Rectal smooth muscle tissue (tissue), 1 donor: ENCODE data around the gene SOX11.
A peak's percentile ranks its signal among the peaks of the same experiment; 100 is the strongest.

Experiments used
- H3K27ac ChIP-seq: one replicate; pipeline ENCODE4 v1.7.0; 2013; ENCODE audit warnings: low read depth, low read length, inconsistent platforms
- H3K27me3 ChIP-seq: one replicate; pipeline ENCODE4 v1.7.0; 2013; ENCODE audit warnings: low read length; ENCODE audit not compliant: control insufficient read depth, insufficient read depth
- H3K36me3 ChIP-seq: one replicate; pipeline ENCODE4 v1.7.0; 2013; ENCODE audit warnings: low read length; ENCODE audit not compliant: control insufficient read depth, insufficient read depth
- H3K4me1 ChIP-seq: one replicate; pipeline ENCODE4 v1.7.0; 2013; ENCODE audit warnings: low read length; ENCODE audit not compliant: control insufficient read depth, insufficient read depth
- H3K4me3 ChIP-seq: one replicate; pipeline ENCODE4 v1.7.0; 2013; ENCODE audit warnings: low read length
- H3K9ac ChIP-seq: one replicate; pipeline ENCODE4 v1.7.0; 2013; ENCODE audit warnings: low read length

SOX11 gene

DNA sequence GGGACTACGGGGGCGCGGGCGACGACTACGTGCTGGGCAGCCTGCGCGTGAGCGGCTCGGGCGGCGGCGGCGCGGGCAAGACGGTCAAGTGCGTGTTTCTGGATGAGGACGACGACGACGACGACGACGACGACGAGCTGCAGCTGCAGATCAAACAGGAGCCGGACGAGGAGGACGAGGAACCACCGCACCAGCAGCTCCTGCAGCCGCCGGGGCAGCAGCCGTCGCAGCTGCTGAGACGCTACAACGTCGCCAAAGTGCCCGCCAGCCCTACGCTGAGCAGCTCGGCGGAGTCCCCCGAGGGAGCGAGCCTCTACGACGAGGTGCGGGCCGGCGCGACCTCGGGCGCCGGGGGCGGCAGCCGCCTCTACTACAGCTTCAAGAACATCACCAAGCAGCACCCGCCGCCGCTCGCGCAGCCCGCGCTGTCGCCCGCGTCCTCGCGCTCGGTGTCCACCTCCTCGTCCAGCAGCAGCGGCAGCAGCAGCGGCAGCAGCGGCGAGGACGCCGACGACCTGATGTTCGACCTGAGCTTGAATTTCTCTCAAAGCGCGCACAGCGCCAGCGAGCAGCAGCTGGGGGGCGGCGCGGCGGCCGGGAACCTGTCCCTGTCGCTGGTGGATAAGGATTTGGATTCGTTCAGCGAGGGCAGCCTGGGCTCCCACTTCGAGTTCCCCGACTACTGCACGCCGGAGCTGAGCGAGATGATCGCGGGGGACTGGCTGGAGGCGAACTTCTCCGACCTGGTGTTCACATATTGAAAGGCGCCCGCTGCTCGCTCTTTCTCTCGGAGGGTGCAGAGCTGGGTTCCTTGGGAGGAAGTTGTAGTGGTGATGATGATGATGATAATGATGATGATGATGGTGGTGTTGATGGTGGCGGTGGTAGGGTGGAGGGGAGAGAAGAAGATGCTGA, 1.4 kb downstream of the SOX11 start:
- H3K9ac ChIP-seq: no peak overlapping the region
- H3K4me3 ChIP-seq: peak overlapping the region; percentile 59
- H3K27me3 ChIP-seq: peaks cover 12% of the 10 kb centered on the region
- H3K4me1 ChIP-seq: no peaks in the 10 kb centered on the region
- no peaks in the 10 kb centered on the region for H3K36me3 ChIP-seq
- peak overlapping the region; percentile 32 for H3K27ac ChIP-seq

DNA sequence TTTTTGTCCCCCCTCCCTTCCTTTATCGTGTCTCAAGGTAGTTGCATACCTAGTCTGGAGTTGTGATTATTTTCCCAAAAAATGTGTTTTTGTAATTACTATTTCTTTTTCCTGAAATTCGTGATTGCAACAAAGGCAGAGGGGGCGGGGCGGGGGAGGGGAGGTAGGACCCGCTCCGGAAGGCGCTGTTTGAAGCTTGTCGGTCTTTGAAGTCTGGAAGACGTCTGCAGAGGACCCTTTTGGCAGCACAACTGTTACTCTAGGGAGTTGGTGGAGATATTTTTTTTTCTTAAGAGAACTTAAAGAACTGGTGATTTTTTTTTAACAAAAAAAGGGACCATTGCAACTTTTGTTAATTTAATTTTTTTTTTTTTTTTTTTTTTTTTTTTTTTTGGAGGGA, 2.1 kb downstream of the SOX11 start:
- Histone ChIP-seq H3K27me3 (peaks cover 12% of the 10 kb centered on the region), H3K27ac (no peak overlapping the region), H3K4me3 (peak overlapping the region; percentile 54), H3K36me3 (no peaks in the 10 kb centered on the region), H3K4me1 (no peaks in the 10 kb centered on the region), H3K9ac (no peak overlapping the region)

DNA sequence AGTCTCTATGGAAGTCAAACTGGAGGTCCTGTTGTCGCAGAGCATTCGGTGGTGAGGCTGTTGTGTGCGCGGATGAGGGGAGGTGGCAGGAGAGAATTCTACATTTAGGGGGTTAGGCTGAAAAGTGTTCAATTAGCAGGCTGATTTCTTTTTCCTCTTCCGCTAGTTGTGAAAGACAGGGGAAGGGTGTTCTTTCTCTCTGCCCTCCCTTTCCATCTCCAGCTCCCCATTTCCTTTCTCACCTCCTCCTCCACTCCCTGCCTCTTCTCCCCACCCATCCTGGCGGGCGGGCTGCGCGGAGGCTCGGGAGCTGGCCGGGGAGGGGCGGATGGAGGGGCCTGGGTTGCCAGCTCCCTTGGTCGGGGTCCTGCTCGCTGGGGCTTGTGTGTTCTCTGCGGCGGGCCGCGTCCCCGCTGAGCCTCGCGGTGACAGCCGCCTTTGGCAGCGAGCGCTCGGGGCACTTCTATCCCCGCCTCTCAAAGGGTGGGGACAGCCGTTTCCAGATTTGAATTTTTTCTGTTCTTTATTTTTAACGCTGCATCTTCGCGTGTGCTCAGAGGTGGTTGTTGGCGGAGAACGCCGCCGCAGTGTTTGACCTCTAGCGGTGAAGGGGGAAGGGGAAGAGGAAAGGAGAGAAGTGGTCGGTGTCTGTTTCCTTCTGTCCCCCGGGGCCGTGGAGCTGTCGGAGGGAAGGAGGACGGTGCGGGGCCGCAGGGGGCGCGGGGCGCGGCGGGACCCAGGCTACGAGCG, 3.6 kb downstream of the SOX11 start:
- Histone ChIP-seq H3K36me3 (no peaks in the 10 kb centered on the region), H3K9ac (no peak overlapping the region), H3K27ac (peak overlapping the region; percentile 79), H3K27me3 (peaks cover 12% of the 10 kb centered on the region), H3K4me3 (peak overlapping the region; percentile 58), H3K4me1 (no peaks in the 10 kb centered on the region)

DNA sequence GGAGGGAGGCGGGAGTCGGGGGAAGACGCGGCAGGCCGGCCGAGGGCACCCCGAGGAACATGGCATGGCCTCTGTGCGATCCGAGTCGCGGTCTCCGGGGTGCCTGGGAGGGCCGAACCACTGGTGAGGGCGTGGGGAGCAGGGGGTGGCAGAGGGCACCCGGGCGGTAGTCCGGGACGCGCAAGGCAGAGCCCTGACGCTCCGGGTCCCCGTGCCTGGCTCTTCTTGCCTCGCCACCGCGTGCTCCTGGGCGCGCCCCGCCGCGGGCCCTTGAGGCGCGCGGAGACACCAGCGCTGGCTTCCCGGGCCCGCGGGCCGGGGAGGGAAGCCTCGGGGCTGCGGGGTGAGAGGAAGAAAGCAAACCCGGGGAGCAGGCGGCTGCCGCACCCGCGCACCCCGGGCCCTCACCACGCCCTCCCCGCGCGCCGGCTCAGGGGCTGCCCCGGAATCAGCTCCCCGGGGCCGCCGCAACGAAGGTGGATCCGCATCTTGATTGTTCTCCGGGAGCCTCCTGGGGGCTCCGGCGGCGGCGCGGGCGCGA, 4.3 kb downstream of the SOX11 start:
- peak overlapping the region; percentile 79 for H3K27ac ChIP-seq
- no peaks in the 10 kb centered on the region for H3K36me3 ChIP-seq
- H3K9ac ChIP-seq: no peak overlapping the region
- H3K4me1 ChIP-seq: no peaks in the 10 kb centered on the region
- H3K4me3 ChIP-seq: peak overlapping the region; percentile 58
- peaks cover 12% of the 10 kb centered on the region for H3K27me3 ChIP-seq

DNA sequence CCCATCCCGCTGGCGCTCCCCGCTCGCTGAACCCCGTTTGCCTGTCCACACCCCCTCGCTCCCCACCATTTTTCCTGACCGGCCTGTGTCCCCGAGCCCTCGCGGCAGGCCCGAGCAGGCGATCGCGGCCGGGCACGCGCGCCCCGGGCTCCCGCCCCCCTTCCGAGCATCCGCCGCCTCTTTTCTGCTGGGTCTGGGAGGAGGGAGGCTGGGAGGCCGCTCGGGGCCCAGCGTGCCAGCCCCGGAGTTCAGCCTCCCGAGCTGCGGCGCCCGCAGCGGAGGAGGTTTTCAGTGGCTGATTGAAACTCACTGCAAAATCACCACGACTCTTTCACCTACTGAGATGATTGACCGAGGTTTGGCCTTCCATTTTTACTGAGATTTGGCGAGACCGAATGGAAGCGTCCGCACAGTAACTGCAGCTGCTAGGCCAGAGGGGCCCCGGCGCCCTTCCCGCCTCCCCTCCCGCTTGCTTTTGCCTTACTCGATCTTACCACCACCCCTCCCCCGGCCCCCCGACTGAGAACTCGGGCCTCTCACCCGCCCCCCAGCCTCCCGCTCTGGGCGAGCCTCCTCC, 4.8 kb downstream of the SOX11 start:
- no peaks in the 10 kb centered on the region for H3K4me1 ChIP-seq
- H3K27ac ChIP-seq: peak overlapping the region; percentile 79
- H3K9ac ChIP-seq: no peak overlapping the region
- H3K4me3 ChIP-seq: peak overlapping the region; percentile 58
- H3K36me3 ChIP-seq: no peaks in the 10 kb centered on the region
- peaks cover 12% of the 10 kb centered on the region for H3K27me3 ChIP-seq

DNA sequence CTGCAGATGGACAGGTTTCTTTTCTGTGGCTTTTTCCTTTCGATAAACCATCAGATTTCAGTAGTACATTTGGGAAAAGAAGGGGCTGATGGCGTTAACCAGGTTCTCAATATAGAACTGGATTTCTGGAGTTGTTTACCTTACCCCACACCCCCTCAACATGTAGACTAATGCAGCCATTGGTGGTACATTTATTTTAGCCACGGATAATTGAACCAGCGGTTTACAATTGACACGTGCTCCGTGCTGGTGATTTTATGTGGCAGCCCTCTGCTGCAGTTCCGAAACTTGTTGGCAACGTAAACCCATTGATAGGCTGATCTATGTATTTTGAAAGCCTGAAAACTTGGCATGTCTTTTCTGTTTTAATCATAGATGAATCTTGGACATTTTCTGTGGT, 5.4 kb downstream of the SOX11 start:
- Histone ChIP-seq H3K27me3 (peaks cover 12% of the 10 kb centered on the region), H3K4me3 (peak overlapping the region; percentile 2), H3K4me1 (no peaks in the 10 kb centered on the region), H3K27ac (no peak overlapping the region), H3K36me3 (no peaks in the 10 kb centered on the region), H3K9ac (no peak overlapping the region)

DNA sequence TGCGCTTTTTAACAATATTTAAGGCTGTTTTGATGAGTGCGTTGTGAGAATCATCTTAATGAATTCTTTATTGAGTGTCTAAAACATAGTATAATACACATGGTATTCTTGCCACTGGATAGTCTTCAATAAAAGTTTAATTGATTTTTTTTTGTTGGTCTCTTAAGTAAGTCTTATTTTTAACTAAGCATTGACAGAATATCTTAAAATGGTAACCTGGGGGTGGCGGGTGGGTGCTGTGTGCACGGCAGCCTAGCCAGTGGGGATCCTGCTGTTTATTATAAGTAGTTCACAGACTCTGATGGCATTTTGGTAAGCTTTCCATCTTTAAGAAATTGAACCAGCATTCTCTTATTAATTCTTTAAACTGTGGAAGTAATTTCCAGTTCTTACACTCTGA, 6.0 kb downstream of the SOX11 start:
- no peak overlapping the region for H3K9ac ChIP-seq
- H3K27me3 ChIP-seq: peaks cover 9% of the 10 kb centered on the region
- H3K36me3 ChIP-seq: no peaks in the 10 kb centered on the region
- H3K27ac ChIP-seq: no peak overlapping the region
- no peaks in the 10 kb centered on the region for H3K4me1 ChIP-seq
- H3K4me3 ChIP-seq: no peak overlapping the region

DNA sequence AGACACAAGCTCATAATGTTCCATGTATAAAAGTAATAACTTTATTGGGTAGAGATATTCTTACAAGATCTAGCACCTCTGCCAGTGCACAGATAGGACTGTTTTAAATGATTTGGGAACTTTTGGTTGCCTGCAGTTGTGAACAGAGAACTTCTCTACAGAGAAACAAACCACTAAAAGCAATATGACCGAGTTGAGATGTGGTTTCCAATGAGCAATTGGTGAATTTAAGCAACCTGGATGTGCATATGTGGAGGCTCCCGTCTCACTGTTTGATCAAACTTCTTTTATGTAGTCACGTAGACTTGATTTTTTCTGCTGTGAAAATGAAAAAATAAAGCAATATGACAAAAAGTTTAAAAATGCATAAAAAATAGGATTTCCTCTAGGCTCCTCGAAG, 7.8 kb downstream of the SOX11 start:
- Histone ChIP-seq H3K9ac (no peak overlapping the region), H3K36me3 (no peaks in the 10 kb centered on the region), H3K27me3 (peaks cover 4% of the 10 kb centered on the region), H3K4me3 (no peak overlapping the region), H3K4me1 (no peaks in the 10 kb centered on the region), H3K27ac (no peak overlapping the region)

DNA sequence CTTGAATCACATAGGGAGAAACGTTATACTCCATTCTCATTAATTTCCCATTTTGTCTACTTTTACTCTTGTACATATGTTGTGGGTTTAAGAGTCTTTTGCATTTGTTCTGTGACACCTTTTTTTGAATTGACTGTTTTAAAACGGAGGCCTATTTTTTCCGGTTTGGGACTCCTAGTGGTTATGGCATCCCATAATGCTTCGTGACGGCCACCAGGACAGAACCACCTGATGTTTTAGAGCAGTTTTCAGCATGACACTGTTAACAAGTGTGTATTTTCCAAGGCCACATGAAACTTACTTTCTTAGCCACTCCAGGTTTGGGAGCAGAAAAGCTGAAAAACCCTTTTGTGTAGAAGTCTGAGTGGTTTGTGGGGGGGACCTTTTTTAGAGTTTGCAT, 8.4 kb downstream of the SOX11 start:
- Histone ChIP-seq H3K4me3 (no peak overlapping the region), H3K9ac (no peak overlapping the region), H3K36me3 (no peaks in the 10 kb centered on the region), H3K27me3 (peaks cover 5% of the 10 kb centered on the region), H3K27ac (no peak overlapping the region), H3K4me1 (no peaks in the 10 kb centered on the region)

DNA sequence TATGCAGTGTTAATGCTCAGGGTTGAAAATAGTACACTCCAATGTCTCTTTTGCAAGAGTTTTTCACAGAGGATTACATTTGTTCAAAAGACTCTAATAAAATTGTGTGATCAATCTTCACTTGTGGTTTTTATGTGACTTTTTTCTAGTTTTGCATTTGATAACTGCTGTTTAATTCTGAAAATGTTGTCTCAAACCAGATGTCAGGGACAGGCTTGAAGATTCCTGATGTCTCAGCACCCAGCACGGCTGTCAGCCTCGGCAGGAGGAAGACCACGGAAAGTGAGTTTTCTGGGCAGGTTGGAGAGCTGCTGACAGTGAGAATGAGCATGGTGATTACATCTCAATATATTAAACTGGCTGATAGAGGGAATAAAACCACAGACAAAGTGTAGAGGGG, 9.1 kb downstream of the SOX11 start:
- Histone ChIP-seq H3K27ac (no peak overlapping the region), H3K9ac (no peak overlapping the region), H3K4me3 (no peak overlapping the region), H3K4me1 (no peaks in the 10 kb centered on the region), H3K27me3 (peaks cover 3% of the 10 kb centered on the region), H3K36me3 (no peaks in the 10 kb centered on the region)

DNA sequence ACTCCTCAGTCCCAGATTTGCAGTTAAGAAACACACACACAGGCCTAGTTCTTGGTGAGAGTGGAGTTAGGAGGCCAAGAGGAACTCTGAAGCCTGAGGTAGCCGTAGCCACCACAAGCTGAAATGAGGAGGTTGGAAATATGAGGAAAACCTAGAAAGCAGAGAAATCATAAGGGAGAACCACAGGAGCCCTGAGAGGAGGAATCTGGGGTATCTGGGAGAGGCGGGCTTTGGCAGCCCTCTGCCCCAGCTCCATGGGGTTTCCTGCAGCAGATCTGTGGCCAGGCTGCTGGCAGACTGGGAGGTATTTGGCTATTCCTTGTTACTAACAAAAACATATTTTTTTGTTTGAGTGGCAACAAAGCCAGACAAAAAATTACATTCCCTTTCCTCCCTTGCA, 11.0 kb downstream of the SOX11 start:
- no peak overlapping the region for H3K9ac ChIP-seq
- no peaks in the 10 kb centered on the region for H3K36me3 ChIP-seq
- H3K4me1 ChIP-seq: no peaks in the 10 kb centered on the region
- peaks cover 3% of the 10 kb centered on the region for H3K27me3 ChIP-seq
- no peak overlapping the region for H3K27ac ChIP-seq
- H3K4me3 ChIP-seq: no peak overlapping the region

DNA sequence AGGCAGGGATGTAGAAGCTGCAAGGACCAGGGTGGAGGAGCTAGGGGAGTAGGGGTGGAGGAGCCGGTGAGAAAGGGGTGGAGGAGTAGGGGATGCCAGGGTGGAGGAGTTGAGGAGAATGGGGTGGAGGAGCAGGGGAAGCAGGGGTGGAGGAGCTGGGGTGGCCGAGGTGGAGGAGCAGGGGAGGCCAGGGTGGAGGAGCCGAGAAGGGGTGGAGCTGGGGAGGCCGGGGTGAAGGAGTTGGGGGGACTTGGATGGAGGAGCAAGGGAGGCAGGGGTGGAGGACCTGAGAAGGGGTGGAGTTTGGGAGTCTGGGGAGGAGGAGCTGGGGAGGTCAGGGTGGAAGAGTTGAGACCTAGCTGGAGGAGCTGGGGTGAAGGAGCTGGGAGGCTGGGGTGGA, 13.3 kb downstream of the SOX11 start:
- no peaks in the 10 kb centered on the region for H3K4me1 ChIP-seq
- no peak overlapping the region for H3K27ac ChIP-seq
- peaks cover 3% of the 10 kb centered on the region for H3K27me3 ChIP-seq
- no peak overlapping the region for H3K9ac ChIP-seq
- no peak overlapping the region for H3K4me3 ChIP-seq
- H3K36me3 ChIP-seq: no peaks in the 10 kb centered on the region
